Spleen (tissue), 11 donors: ENCODE results near the gene GJA10. TPM values are rescaled to one million over a fixed set of nuclear protein-coding genes. Genes with fewer than 3 reads are reported as not detected.

ENCODE experiments used
- DNase-seq: peaks from one replicate; pipeline ENCODE4 v3.0.0-alpha.2; 2020
- H3K27ac ChIP-seq, 8 donors: fragments of 200-600 bp; sonication (generic) in 7 of 8; 1 replicate in 4 of 8; 2 replicates in 4 of 8; pipeline versions ENCODE4 v1.5.0 to v1.8.0; 2016 to 2021; ENCODE audit warnings: inconsistent platforms in 4 of 8, mild to moderate bottlenecking in 4 of 8, moderate library complexity in 1 of 8
- H3K27me3 ChIP-seq, 7 donors: fragments of 200-600 bp; sonication (generic) in 6 of 7; replicated peaks in 1 of 7; 1 replicate in 4 of 7; 2 replicates in 3 of 7; pipeline versions ENCODE4 v1.5.0 to v1.8.0; 2016 to 2021; ENCODE audit warnings: inconsistent platforms in 3 of 7, mild to moderate bottlenecking in 1 of 7
- H3K36me3 ChIP-seq, 6 donors: fragments of 200-600 bp; sonication (generic) in 5 of 6; 1 replicate in 4 of 6; 2 replicates in 2 of 6; pipeline versions ENCODE4 v1.5.0 to v1.8.0; 2016 to 2021; ENCODE audit warnings: inconsistent platforms in 2 of 6
- H3K4me1 ChIP-seq, 6 donors: fragments of 200-600 bp; sonication (generic) in 5 of 6; 1 replicate in 3 of 6; 2 replicates in 3 of 6; pipeline versions ENCODE4 v1.5.0 to v1.8.0; 2016 to 2021; ENCODE audit warnings: inconsistent platforms in 3 of 6
- H3K4me3 ChIP-seq, 8 donors: fragments of 200-600 bp; sonication (generic) in 7 of 8; 1 replicate in 4 of 8; 2 replicates in 4 of 8; pipeline versions ENCODE4 v1.5.0 to v1.8.0; 2016 to 2021; ENCODE audit warnings: inconsistent platforms in 4 of 8, mild to moderate bottlenecking in 4 of 8, moderate library complexity in 2 of 8
- H3K9me3 ChIP-seq, 8 donors: fragments of 200-600 bp; sonication (generic) in 7 of 8; 1 replicate in 4 of 8; 2 replicates in 4 of 8; pipeline versions ENCODE4 v1.5.0 to v1.8.0; 2016 to 2021; ENCODE audit warnings: inconsistent platforms in 4 of 8
- POLR2A ChIP-seq, 3 donors: fragments of 450-650 bp; IDR thresholded peaks; one replicate each; pipeline ENCODE4 v1.5.1; 2017; ENCODE audit warnings: antibody characterized with exemption in 3 of 3, mild to moderate bottlenecking in 1 of 3
- POLR2AphosphoS5 ChIP-seq, 3 donors: sonication (generic); formaldehyde crosslinking; IDR thresholded peaks; one replicate each; pipeline ENCODE4 v1.5.1; 2017; ENCODE audit warnings: antibody characterized with exemption in 3 of 3
- WGBS, 5 donors: extraction: QIAGEN DNeasy Blood & Tissue Kit in 3 of 5; methylation state at CpG; one replicate each; pipeline versions ENCODE4 v1.1.5 to v1.1.7; 2013 to 2018; 5-methylcytosine and 5-hydroxymethylcytosine counted together
- intact Hi-C: fragments of 100-400 bp; cut with DNase I; formaldehyde crosslinking; loops from one replicate; pipeline ENCODE4 v1.15.0; 2023; ENCODE audit warnings: low total_unique reads
- polyA plus RNA-seq, 3 donors: library from polyadenylated mRNA; stranded (reverse); fragments of 200-250 nt; gene quantifications; one replicate each; pipeline ENCODE4 v1.2.1, GENCODE V29; 2013
- total RNA-seq, 7 donors: library from RNA; depleted of rRNA in 3 of 7; stranded (reverse); fragments of >200 nt in 3 of 7; fragmentation: NEBNext Ultra II Directional in 4 of 7; extraction: Animal tissue kit (Norgen Biotek cat#: 25700) in 4 of 7; gene quantifications; one replicate each; pipeline versions ENCODE4 v1.1.0 to v1.2.1, GENCODE V29; 2016 to 2021
- TF ChIP-seq, protein P1 (sequence below), 11 experiments: fragments of 200-600 bp in 7 of 11; fragments of 450-650 bp in 4 of 11; sonication (generic) in 4 of 11; IDR thresholded peaks in 8 of 11; conservative IDR thresholded peaks in 3 of 11; 1 replicate in 7 of 11; 2 replicates in 4 of 11; pipeline versions ENCODE4 v1.4.0 to v1.8.0; 2016 to 2021; ENCODE audit warnings: antibody characterized with exemption in 11 of 11, inconsistent platforms in 4 of 11, mild to moderate bottlenecking in 1 of 11
- donor health status: healthy with polysubstance abuse.
- donor health status: DM: no; HTN: no; CAD: no; lungs with moderate emphysema.
- donor health status: DM: no; HTN: no; CAD: no.
- donor health status: Bipolar disorder and iron deficiency.
- donor health status: healthy.
- donor health status: DM: no; HTN: no; CAD: no.
- donor health status: DM: yes; HTN: yes; CAD: no.

Gene GJA10
- total and polyA plus RNA-seq, 10 donors: not detected

DNA sequence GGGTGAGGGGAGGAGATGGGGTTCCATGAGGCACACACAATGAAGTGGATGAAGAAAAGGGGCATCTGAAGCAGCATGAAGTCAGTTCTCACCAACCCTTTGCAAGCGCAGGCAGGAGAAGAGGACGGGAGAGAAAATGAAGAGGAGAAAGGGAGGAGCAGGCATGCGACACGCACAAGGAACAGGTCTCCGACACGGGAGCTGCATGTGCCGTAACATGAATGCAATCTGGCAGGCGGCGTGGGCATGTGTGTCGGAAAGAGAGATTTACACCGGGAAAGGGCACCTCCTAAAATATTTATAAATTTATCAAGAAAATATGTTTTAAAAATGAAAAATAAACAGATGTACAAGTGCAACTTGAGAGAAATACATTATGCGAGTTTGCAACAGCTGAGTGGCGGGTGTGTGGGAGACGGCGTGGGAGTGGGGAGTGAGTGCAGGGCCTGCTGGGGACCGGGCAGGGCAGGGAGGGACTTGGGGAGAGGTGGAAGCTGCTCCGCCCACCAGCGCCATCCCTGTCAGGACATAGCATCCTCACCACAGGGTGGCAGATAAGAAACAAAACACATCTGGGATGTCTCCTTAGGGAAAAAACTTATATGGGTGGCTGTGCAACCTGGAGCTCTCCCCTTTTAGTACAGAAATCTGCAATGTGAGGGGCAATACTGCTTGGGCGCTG lies 40.6 kb downstream of the GJA10 start:
- DNase-seq: no peak
- no peaks in the 10 kb centered on the region for H3K9me3 ChIP-seq
- no peak overlapping the region for H3K4me3 ChIP-seq
- no peaks in the 10 kb centered on the region for H3K4me1 ChIP-seq
- H3K27ac ChIP-seq: no peak overlapping the region
- 89 to 94% (median 93%) methylated on average over 19 of the region's 19 CpGs for WGBS, 5 donors
- H3K27me3 ChIP-seq: no peaks in the 10 kb centered on the region
- no peak for TF ChIP-seq POLR2A (IDR thresholded peaks at IDR 0.05)
- peak in 1 of 3 donors; percentile 17 for TF ChIP-seq POLR2AphosphoS5 (IDR thresholded peaks at IDR 0.05)
- peaks cover 6 to 79% (median 18%) of the 10 kb centered on the region in 6 donors for H3K36me3 ChIP-seq
- intact Hi-C loops: no loop called here

DNA sequence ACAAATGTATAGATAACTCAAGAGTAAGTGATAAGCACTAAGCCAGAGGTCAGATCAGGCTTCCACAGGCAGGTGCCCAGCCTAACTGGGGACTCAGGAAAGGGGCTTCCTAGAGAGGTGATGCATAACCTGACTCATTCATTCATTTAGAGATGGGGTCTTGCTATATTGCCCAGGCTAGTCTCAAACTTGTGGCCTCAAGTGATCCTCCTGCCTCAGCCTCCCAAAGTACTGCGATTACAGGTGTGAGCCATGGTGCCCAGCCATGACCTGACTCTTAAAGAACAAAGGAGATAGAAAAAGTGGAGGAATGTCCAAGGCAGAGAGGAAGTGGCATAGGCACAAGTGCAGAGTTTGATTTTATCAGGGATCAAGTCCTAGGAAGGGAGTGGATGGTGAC lies 41.9 kb downstream of the GJA10 start:
- peaks cover 6 to 74% (median 18%) of the 10 kb centered on the region in 6 donors for H3K36me3 ChIP-seq
- no peak overlapping the region for H3K4me3 ChIP-seq
- no peak overlapping the region for H3K27ac ChIP-seq
- no peaks in the 10 kb centered on the region for H3K9me3 ChIP-seq
- TF ChIP-seq, protein P1, sequence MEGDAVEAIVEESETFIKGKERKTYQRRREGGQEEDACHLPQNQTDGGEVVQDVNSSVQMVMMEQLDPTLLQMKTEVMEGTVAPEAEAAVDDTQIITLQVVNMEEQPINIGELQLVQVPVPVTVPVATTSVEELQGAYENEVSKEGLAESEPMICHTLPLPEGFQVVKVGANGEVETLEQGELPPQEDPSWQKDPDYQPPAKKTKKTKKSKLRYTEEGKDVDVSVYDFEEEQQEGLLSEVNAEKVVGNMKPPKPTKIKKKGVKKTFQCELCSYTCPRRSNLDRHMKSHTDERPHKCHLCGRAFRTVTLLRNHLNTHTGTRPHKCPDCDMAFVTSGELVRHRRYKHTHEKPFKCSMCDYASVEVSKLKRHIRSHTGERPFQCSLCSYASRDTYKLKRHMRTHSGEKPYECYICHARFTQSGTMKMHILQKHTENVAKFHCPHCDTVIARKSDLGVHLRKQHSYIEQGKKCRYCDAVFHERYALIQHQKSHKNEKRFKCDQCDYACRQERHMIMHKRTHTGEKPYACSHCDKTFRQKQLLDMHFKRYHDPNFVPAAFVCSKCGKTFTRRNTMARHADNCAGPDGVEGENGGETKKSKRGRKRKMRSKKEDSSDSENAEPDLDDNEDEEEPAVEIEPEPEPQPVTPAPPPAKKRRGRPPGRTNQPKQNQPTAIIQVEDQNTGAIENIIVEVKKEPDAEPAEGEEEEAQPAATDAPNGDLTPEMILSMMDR (IDR thresholded peaks at IDR 0.05 in 8 of 11, conservative IDR thresholded peaks at IDR 0.05 in 3 of 11): no peak
- no peak for TF ChIP-seq POLR2A (IDR thresholded peaks at IDR 0.05)
- no peak for TF ChIP-seq POLR2AphosphoS5 (IDR thresholded peaks at IDR 0.05)
- H3K27me3 ChIP-seq: no peaks in the 10 kb centered on the region
- DNase-seq: no peak
- H3K4me1 ChIP-seq: peaks cover 0 to 9% (median 0%) of the 10 kb centered on the region in 6 donors
- WGBS, 5 donors: 93 to 100% (median 100%) methylated on average over 1 of the region's 1 CpG
- intact Hi-C loops: no loop called here

DNA sequence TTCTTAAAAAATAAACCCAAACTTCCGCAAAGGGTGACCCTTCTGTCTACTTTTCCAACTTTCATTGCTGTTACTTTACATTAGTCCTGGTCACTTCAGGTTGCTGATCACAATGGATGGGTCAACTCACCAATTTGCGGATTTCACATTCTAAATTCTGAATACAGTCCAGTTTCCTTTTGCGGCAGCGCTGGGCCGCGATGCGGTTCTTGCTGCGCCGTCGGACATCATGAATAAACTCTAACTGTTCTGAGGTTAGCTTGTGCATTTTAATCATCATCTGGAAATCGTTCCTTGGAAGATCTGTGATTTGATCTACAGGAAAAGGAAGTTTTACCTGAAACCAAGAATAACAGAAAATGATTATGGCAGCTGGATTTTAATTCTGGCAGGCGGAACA lies 43.7 kb downstream of the GJA10 start:
- intact Hi-C loops: no loop called here
- WGBS, 5 donors: 91 to 97% (median 94%) methylated on average over 12 of the region's 12 CpGs
- TF ChIP-seq, protein P1 (IDR thresholded peaks at IDR 0.05 in 8 of 11, conservative IDR thresholded peaks at IDR 0.05 in 3 of 11): no peak
- TF ChIP-seq POLR2AphosphoS5 (IDR thresholded peaks at IDR 0.05) (no peak), POLR2A (IDR thresholded peaks at IDR 0.05) (no peak)
- no peak for DNase-seq
- Histone ChIP-seq H3K27me3 (no peaks in the 10 kb centered on the region), H3K4me1 (peaks cover 0 to 9% (median 0%) of the 10 kb centered on the region in 6 donors), H3K36me3 (peaks cover 0 to 56% (median 8%) of the 10 kb centered on the region in 6 donors), H3K27ac (no peak overlapping the region), H3K9me3 (no peaks in the 10 kb centered on the region), H3K4me3 (no peak overlapping the region)

DNA sequence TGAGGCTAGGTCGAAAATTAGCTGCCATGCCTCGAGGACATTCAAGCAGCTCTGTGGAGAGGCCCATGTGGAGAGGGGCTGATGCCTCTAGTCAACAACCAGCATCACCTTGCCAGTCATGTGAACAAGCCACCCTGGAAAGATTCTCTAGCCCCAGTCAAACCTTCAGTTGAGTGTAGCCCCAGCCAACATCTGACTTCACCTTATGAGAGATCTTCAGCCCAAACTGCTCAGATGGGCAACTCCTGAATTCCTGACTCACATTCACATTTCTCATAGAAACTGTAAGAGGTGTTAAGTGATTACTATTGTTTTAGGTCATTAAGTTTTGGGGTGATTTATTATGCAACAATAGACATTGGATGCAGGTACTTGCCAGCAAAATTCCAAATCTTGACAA lies 44.9 kb downstream of the GJA10 start:
- Histone ChIP-seq H3K4me3 (no peak overlapping the region), H3K4me1 (peaks cover 0 to 9% (median 0%) of the 10 kb centered on the region in 6 donors), H3K36me3 (peaks cover 0 to 45% (median 4%) of the 10 kb centered on the region in 6 donors), H3K27ac (no peak overlapping the region), H3K27me3 (no peaks in the 10 kb centered on the region), H3K9me3 (no peaks in the 10 kb centered on the region)
- TF ChIP-seq POLR2AphosphoS5 (IDR thresholded peaks at IDR 0.05): no peak
- no peak for TF ChIP-seq POLR2A (IDR thresholded peaks at IDR 0.05)
- TF ChIP-seq, protein P1 (IDR thresholded peaks at IDR 0.05 in 8 of 11, conservative IDR thresholded peaks at IDR 0.05 in 3 of 11): no peak
- intact Hi-C loops: no loop called here
- WGBS, 5 donors: 84 to 100% (median 91%) methylated on average over 2 of the region's 2 CpGs
- no peak for DNase-seq
